NOMO-1 treated with DMSO at 0.1 percent for 48 hours (cell line): Measurements from ENCODE around the gene ROR1.
"Not testable (repeated sequence)": the region's sequence is repeated elsewhere in the genome, so short reads cannot be mapped to it uniquely, and the experiment has no call there.

ENCODE experiments used
- DNase-seq: peaks from one replicate; lab custom pipeline; 2025; ENCODE audit not compliant: unreplicated experiment; lab: John Stamatoyannopoulos, UW

ROR1 gene

GRCh38 chr1:63758791-63759190 is 15.0 kb upstream of the ROR1 start:
- no peak for DNase-seq

- peak; percentile 54 for DNase-seq
Observed at GRCh38 chr1:63759778-63760177, 14.0 kb upstream of the ROR1 start.

GRCh38 chr1:63770381-63770780 is 3.4 kb upstream of the ROR1 start:
- DNase-seq = no peak

GRCh38 chr1:63772201-63772600 is 1.6 kb upstream of the ROR1 start:
- no peak for DNase-seq

GRCh38 chr1:63772876-63773275 is 941 bp upstream of the ROR1 start:
- no peak for DNase-seq

GRCh38 chr1:63773496-63773814 is 362 bp upstream of the ROR1 start:
- DNase-seq = peak; percentile 2

GRCh38 chr1:63774617-63775417 is 1.0 kb downstream of the ROR1 start:
- DNase-seq = no peak

- no peak for DNase-seq
Observed at GRCh38 chr1:63775418-63776127, 1.8 kb downstream of the ROR1 start.

- DNase-seq = no peak
Observed at GRCh38 chr1:63777286-63777685, 3.5 kb downstream of the ROR1 start.

GRCh38 chr1:63777965-63778880 is 4.4 kb downstream of the ROR1 start:
- no peak for DNase-seq

- no peak for DNase-seq
Observed at GRCh38 chr1:63779338-63780211, 5.8 kb downstream of the ROR1 start.

- DNase-seq = no peak
Observed at GRCh38 chr1:63780565-63780964, 6.7 kb downstream of the ROR1 start.

GRCh38 chr1:63782982-63783381 is 9.2 kb downstream of the ROR1 start:
- DNase-seq = no peak

- DNase-seq = no peak
Observed at GRCh38 chr1:63784083-63784482, 10.3 kb downstream of the ROR1 start.

GRCh38 chr1:63784489-63785390 is 10.9 kb downstream of the ROR1 start:
- DNase-seq = no peak

- DNase-seq = not testable (repeated sequence)
Observed at GRCh38 chr1:63787270-63787669, 13.5 kb downstream of the ROR1 start.

GRCh38 chr1:63787875-63788274 is 14.1 kb downstream of the ROR1 start:
- no peak for DNase-seq

- no peak for DNase-seq
Observed at GRCh38 chr1:63789856-63790605, 16.2 kb downstream of the ROR1 start.

GRCh38 chr1:63790989-63791388 is 17.2 kb downstream of the ROR1 start:
- DNase-seq = no peak
